PC-3 (cell line): Measurements from ENCODE around the gene OVCH1. TPM values are rescaled to one million over a fixed set of nuclear protein-coding genes. Genes with fewer than 3 reads are reported as not detected.
"Not testable (repeated sequence)": the region's sequence is repeated elsewhere in the genome, so short reads cannot be mapped to it uniquely, and the experiment has no call there.

ENCODE experiments used
- ATAC-seq: fragments of 200-7000 bp; cut with Tn5 transposase; 2 replicates; pipeline ENCODE4 v1.9.1; 2020; ENCODE audit warnings: mild to moderate bottlenecking, moderate library complexity
- BruUV-seq: library from RNA; stranded (reverse); fragments of 400-500 nt; replicated peaks from 2 replicates; lab custom pipeline; 2021; lab: Mats Ljungman, UMichigan
- CTCF ChIA-PET: fragments of 300-600 bp; sonication (Branson Sonifier 250); formaldehyde crosslinking; loops from one replicate; lab custom pipeline; 2022; ENCODE audit warnings: antibody characterized with exemption; lab: Charles Lee
- POLR2A ChIA-PET: fragments of 300-600 bp; sonication (Branson Sonifier 250); formaldehyde crosslinking; loops from one replicate; lab custom pipeline; 2022; ENCODE audit warnings: antibody characterized with exemption; ENCODE audit not compliant: unreplicated experiment; lab: Charles Lee
- DNase-seq: peaks from one replicate; pipeline ENCODE4 v3.0.0-alpha.2; 2015
- H2AFZ ChIP-seq: fragments of 300-600 bp; sonication (generic); 2 replicates; pipeline ENCODE4 v1.6.0; 2016; ENCODE audit warnings: antibody characterized with exemption, low read length
- H3F3A ChIP-seq: fragments of 300-600 bp; sonication (generic); one replicate; pipeline ENCODE4 v1.6.0; 2017; ENCODE audit warnings: antibody characterized with exemption, low read length, control low read depth, mild to moderate bottlenecking; ENCODE audit not compliant: unreplicated experiment
- H3K27ac ChIP-seq: fragments of 300-600 bp; sonication (generic); 2 replicates; pipeline ENCODE4 v1.5.1; 2016; ENCODE audit warnings: mild to moderate bottlenecking, low read length
- H3K27me3 ChIP-seq: fragments of 300-600 bp; sonication (generic); 2 replicates; pipeline ENCODE4 v1.6.1; 2016; ENCODE audit warnings: low read length, mixed read lengths
- H3K36me3 ChIP-seq: fragments of 300-600 bp; sonication (generic); 2 replicates; pipeline ENCODE4 v1.6.1; 2016; ENCODE audit warnings: low read depth, mixed run types, low read length, mixed read lengths
- H3K4me1 ChIP-seq: fragments of 300-600 bp; sonication (generic); 2 replicates; pipeline ENCODE4 v1.5.1; 2016; ENCODE audit warnings: low read length; ENCODE audit not compliant: insufficient read depth
- H3K4me2 ChIP-seq: fragments of 300-600 bp; sonication (generic); 2 replicates; pipeline ENCODE4 v1.6.0; 2016; ENCODE audit warnings: low read length
- H3K4me3 ChIP-seq: fragments of 300-600 bp; sonication (generic); 2 replicates; pipeline ENCODE4 v1.5.1; 2016; ENCODE audit warnings: mild to moderate bottlenecking, low read length, mixed read lengths
- H3K79me2 ChIP-seq: fragments of 300-600 bp; sonication (generic); 2 replicates; pipeline ENCODE4 v1.6.1; 2017; ENCODE audit warnings: low read length, mixed read lengths
- H3K9ac ChIP-seq: fragments of 300-600 bp; sonication (generic); 2 replicates; pipeline ENCODE4 v1.6.0; 2016; ENCODE audit warnings: mild to moderate bottlenecking, low read length
- H3K9me2 ChIP-seq: fragments of 300-600 bp; sonication (generic); replicated peaks from 2 replicates; pipeline ENCODE4 v1.6.1; 2016; ENCODE audit warnings: mixed run types, low read length, mixed read lengths
- H3K9me3 ChIP-seq: fragments of 300-600 bp; sonication (generic); 2 replicates; pipeline ENCODE4 v1.6.1; 2016; ENCODE audit warnings: low read length, mixed read lengths
- H4K20me1 ChIP-seq: fragments of 300-600 bp; sonication (generic); 2 replicates; pipeline ENCODE4 v1.6.1; 2016; ENCODE audit warnings: low read length, mixed read lengths
- EZH2 ChIP-seq: fragments of 300-600 bp; sonication (generic); IDR thresholded peaks from one replicate; pipeline ENCODE4 v1.6.1; 2017; ENCODE audit warnings: antibody characterized with exemption, mild to moderate bottlenecking, low read length; ENCODE audit not compliant: unreplicated experiment
- EZH2phosphoT487 ChIP-seq: fragments of 300-600 bp; sonication (generic); IDR thresholded peaks from 2 replicates; pipeline ENCODE4 v1.6.1; 2018; ENCODE audit warnings: mild to moderate bottlenecking, antibody characterized with exemption, low read length, borderline replicate concordance
- intact Hi-C: fragments of 100-400 bp; cut with micrococcal nuclease; formaldehyde crosslinking; loops from 2 replicates; pipeline ENCODE4 v1.9.0; 2023
- total RNA-seq: library from RNA; depleted of rRNA; stranded (reverse); fragments of >200 nt; gene quantifications from 2 replicates; pipeline ENCODE4 v1.2.3, GENCODE V29; 2014
- TF ChIP-seq, protein P1 (sequence below): fragments of 300-600 bp; sonication (generic); conservative IDR thresholded peaks from 2 replicates; pipeline ENCODE4 v1.5.1; 2017; ENCODE audit warnings: antibody characterized with exemption, low read depth, mild to moderate bottlenecking, low read length

Gene OVCH1
- total RNA-seq, 1 experiment from 2014 or later: not detected

DNA sequence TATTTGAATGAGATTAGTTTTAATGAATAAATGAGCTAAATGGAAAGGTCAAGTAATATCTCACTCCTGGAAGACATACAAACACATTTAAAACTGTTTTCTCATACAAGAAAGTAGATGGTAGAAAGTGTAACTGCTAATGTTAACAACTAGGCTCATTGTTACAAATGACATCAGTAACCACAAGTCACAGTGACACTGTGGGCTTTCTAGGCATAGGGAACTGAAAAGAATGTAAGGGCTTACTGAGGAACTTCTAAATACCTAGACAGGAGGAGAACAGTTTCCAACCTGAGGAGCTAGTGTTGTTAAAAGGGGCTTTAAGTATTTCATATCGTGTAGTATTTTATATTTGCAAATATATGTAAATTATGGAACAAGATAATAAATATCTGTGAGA, 99.0 kb downstream of the OVCH1 start:
- ChIA-PET POLR2A (no interaction called here), CTCF (no interaction called here)
- Histone ChIP-seq H3K4me3 (no peak overlapping the region), H3K9me2 (no peaks in the 10 kb centered on the region), H3K36me3 (no peaks in the 10 kb centered on the region), H4K20me1 (no peaks in the 10 kb centered on the region), H3K27ac (no peak overlapping the region), H2AFZ (no peak overlapping the region), H3K4me1 (no peaks in the 10 kb centered on the region), H3F3A (no peaks in the 10 kb centered on the region), H3K9me3 (no peaks in the 10 kb centered on the region), H3K27me3 (peaks cover 15% of the 10 kb centered on the region; the same call in 1 of the 2 replicates), H3K4me2 (no peak overlapping the region), H3K9ac (no peak overlapping the region), H3K79me2 (no peaks in the 10 kb centered on the region)
- no TSS peak for BruUV-seq
- DNase-seq (no peak), ATAC-seq (no peak)
- no peak for TF ChIP-seq EZH2phosphoT487
- no peak for TF ChIP-seq EZH2
- TF ChIP-seq, protein P1, sequence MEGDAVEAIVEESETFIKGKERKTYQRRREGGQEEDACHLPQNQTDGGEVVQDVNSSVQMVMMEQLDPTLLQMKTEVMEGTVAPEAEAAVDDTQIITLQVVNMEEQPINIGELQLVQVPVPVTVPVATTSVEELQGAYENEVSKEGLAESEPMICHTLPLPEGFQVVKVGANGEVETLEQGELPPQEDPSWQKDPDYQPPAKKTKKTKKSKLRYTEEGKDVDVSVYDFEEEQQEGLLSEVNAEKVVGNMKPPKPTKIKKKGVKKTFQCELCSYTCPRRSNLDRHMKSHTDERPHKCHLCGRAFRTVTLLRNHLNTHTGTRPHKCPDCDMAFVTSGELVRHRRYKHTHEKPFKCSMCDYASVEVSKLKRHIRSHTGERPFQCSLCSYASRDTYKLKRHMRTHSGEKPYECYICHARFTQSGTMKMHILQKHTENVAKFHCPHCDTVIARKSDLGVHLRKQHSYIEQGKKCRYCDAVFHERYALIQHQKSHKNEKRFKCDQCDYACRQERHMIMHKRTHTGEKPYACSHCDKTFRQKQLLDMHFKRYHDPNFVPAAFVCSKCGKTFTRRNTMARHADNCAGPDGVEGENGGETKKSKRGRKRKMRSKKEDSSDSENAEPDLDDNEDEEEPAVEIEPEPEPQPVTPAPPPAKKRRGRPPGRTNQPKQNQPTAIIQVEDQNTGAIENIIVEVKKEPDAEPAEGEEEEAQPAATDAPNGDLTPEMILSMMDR: no peak
- intact Hi-C loops: no loop called here

DNA sequence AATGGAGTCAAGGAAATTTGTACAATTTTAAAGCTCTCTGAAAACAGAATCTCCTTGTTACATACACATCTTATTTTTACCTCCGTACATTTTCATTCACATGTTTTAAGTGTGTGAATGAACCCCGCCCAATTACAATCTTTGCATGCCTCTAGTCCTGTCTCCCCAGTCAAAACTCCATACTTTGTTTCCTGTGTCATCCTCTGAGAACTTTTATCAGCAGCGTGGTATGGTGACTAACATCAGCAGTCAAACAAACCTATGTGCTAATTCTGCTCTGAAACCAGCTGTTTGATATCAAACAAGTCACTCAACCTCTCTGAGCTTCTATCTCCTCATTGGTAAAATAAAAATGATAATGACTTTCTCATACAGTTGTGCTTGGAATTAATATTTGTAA, 100.7 kb downstream of the OVCH1 start:
- Histone ChIP-seq H3F3A (no peaks in the 10 kb centered on the region), H3K4me3 (no peak overlapping the region), H3K4me2 (no peak overlapping the region), H3K9me2 (no peaks in the 10 kb centered on the region), H3K9ac (no peak overlapping the region), H3K27me3 (peaks cover under 1% of the 10 kb centered on the region; the same call in 1 of the 2 replicates), H3K36me3 (no peaks in the 10 kb centered on the region), H3K9me3 (no peaks in the 10 kb centered on the region), H3K27ac (no peak overlapping the region), H3K4me1 (no peaks in the 10 kb centered on the region), H4K20me1 (no peaks in the 10 kb centered on the region), H3K79me2 (no peaks in the 10 kb centered on the region), H2AFZ (no peak overlapping the region)
- ATAC-seq (peak; percentile 55), DNase-seq (peak; percentile 57)
- TF ChIP-seq EZH2phosphoT487 (no peak), EZH2 (no peak)
- TF ChIP-seq, protein P1: no peak
- intact Hi-C loops: no loop called here
- ChIA-PET CTCF (no interaction called here), POLR2A (interaction anchor here (0.7 kb wide), 1 partner anchor 29 kb away, joined by 4 read pairs; no protein-coding TSS in a partner anchor)
- BruUV-seq: no TSS peak

DNA sequence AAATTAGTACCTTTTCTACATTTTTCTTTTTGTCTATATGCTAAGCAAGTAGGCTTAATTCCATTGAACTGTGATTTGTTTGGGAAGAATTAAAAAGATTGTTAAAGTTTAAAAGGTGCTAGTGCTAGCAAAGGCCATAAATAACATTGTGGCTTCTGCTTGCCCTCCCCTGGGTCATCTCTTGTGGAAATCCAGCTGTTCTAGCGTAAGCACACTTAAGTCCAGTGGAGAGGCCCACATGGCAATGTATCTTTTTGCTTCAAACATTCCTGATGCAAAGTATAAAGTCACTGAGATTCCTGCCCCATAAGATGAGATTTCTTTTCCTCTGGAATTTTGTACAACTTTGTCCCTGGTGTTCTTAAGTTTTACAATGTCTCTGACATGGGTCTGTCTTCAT, 102.1 kb downstream of the OVCH1 start:
- Histone ChIP-seq H3K9me2 (no peaks in the 10 kb centered on the region), H3F3A (no peaks in the 10 kb centered on the region), H3K9me3 (no peaks in the 10 kb centered on the region), H3K4me3 (no peak overlapping the region), H3K27me3 (no peaks in the 10 kb centered on the region), H3K79me2 (no peaks in the 10 kb centered on the region), H3K9ac (no peak overlapping the region), H3K4me1 (0 out of 2 replicates have a peak, but pooled peaks cover 4% of the 10 kb centered on the region), H2AFZ (no peak overlapping the region), H4K20me1 (no peaks in the 10 kb centered on the region), H3K27ac (no peak overlapping the region), H3K4me2 (no peak overlapping the region), H3K36me3 (no peaks in the 10 kb centered on the region)
- TF ChIP-seq EZH2phosphoT487 (no peak), EZH2 (no peak)
- TF ChIP-seq, protein P1: no peak
- ChIA-PET POLR2A (no interaction called here), CTCF (no interaction called here)
- DNase-seq (no peak), ATAC-seq (no peak)
- no TSS peak for BruUV-seq
- intact Hi-C loops: no loop called here

DNA sequence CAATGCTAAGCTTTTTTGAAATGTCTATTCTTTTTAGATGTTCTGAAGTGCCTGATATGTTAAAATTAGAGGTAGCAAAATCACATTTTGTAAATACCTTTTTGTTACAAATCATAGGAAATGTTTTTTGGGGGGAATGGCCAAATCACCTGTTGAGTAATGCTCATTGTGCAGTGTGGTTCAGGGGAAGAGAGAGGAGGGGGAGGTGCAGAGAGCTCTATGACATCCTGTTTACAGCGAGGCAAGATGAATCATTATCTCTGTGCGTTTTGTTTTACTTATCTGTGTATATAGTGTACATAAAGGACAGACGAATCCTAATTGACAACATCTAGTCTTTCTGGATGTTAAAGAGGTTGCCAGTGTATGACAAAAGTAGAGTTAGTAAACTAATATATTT, 107.1 kb downstream of the OVCH1 start:
- POLR2A ChIA-PET, intact Hi-C loops, BruUV-seq: not testable (repeated sequence)

More for the DNA sequence above, 107.1 kb downstream of the OVCH1 start:
- DNase-seq (peak; percentile 60), ATAC-seq (peak; percentile 85)
- H4K20me1 ChIP-seq, H3K36me3 ChIP-seq, H2AFZ ChIP-seq, H3K79me2 ChIP-seq, H3K27ac ChIP-seq, H3K4me1 ChIP-seq, H3K9ac ChIP-seq, H3K4me3 ChIP-seq, H3K9me2 ChIP-seq, H3K27me3 ChIP-seq, H3K9me3 ChIP-seq, H3F3A ChIP-seq: not testable (repeated sequence)
- H3K4me2 ChIP-seq: 0 out of 2 replicates have a peak overlapping the region, but pooled peaks have one; percentile 13
- CTCF ChIA-PET: interaction anchor here (0.7 kb wide), 1 partner anchor 171 kb away, joined by 3 read pairs; no protein-coding TSS in a partner anchor
